ENCODE data around the gene ANO9.
"Not testable (repeated sequence)": the region's sequence is repeated elsewhere in the genome, so short reads cannot be mapped to it uniquely, and the experiment has no call there.

ANO9 gene

GRCh38 chr11:451738-452137, 9.9 kb upstream of the ANO9 start:
- DNase-seq = no peak

GRCh38 chr11:450809-451451, 9.1 kb upstream of the ANO9 start:
- DNase-seq = peak; percentile 54

GRCh38 chr11:449889-450808, 8.3 kb upstream of the ANO9 start, which contains the start of gene PTDSS2:
PTDSS2 (plus strand) TSS chr11:450279; CDS start chr11:450456, 177 bp downstream.
- DNase-seq = peak; percentile 94

- peak; percentile 96 for DNase-seq
Measured at GRCh38 chr11:447923-448731, 6.3 kb upstream of the ANO9 start.

- DNase-seq = no peak
Measured at GRCh38 chr11:446891-447290, 5.1 kb upstream of the ANO9 start.

GRCh38 chr11:445765-446588, 4.2 kb upstream of the ANO9 start:
- DNase-seq = no peak

- DNase-seq = no peak
Measured at GRCh38 chr11:444396-445144, 2.8 kb upstream of the ANO9 start.

- no peak for DNase-seq
Measured at GRCh38 chr11:443542-444199, 1.9 kb upstream of the ANO9 start.

- no peak for DNase-seq
Measured at GRCh38 chr11:442611-443081, 835 bp upstream of the ANO9 start.

- no peak for DNase-seq
Measured at GRCh38 chr11:441043-441417, 781 bp downstream of the ANO9 start.

GRCh38 chr11:440065-441042, 1.5 kb downstream of the ANO9 start:
- DNase-seq = peak; percentile 33

GRCh38 chr11:439315-440064, 2.3 kb downstream of the ANO9 start:
- no peak for DNase-seq

- DNase-seq = no peak
Measured at GRCh38 chr11:438101-438844, 3.5 kb downstream of the ANO9 start.

GRCh38 chr11:437228-437870, 4.5 kb downstream of the ANO9 start:
- DNase-seq = no peak

GRCh38 chr11:434999-435740, 6.6 kb downstream of the ANO9 start:
- DNase-seq = not testable (repeated sequence)

GRCh38 chr11:434496-434895, 7.3 kb downstream of the ANO9 start:
- DNase-seq = no peak

GRCh38 chr11:433641-434040, 8.2 kb downstream of the ANO9 start:
- DNase-seq = no peak
